Measurements from ENCODE around the gene BLACAT1. TPM values are rescaled to one million over a fixed set of nuclear protein-coding genes. Genes with fewer than 3 reads are reported as not detected.

BLACAT1 gene
- total and polyA plus RNA-seq, 9 of the 15 experiments (the other 6 are each of a cell fraction or from before 2014, with no cell fraction given): 0.10 to 5.9 (median 0.73) TPM

DNA sequence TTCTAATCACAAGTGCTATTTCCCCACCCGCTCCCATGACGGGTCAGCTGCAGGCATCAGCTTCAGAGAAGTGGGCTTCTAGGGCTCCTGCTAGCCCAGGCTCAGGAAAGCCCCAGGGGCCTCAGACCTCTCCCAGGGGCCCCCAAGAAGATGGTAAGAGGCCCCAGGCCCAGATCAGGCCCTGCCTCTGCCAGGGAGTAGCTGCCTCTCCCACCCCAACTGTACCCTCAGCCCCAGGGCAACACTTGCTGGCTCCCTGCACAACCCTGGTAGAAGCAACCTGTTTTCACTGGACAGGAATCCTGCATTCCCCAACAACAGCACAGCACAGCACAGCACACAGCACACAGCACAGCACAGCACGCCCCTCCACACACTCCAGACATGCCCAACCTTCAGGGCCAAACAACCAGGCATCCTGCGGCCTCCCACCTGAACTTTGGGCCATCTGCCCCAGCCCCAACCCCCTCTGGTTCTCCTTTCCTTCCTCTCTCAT lies 6.5 kb downstream of the BLACAT1 start (continued):
- TF ChIP-seq HDAC1 (IDR thresholded peaks at IDR 0.05) (0 out of 4 replicates have a peak, but pooled peaks of 1 of the 2 experiments have one; percentile 28), PHB (CRISPR knock-in tag; IDR thresholded peaks at IDR 0.05) (no peak), ZNF143 (CRISPR knock-in tag; IDR thresholded peaks at IDR 0.05) (peak; percentile 33; the same call in 1 of the 2 replicates)

GRCh38 chr1:205448540-205449253 lies 7.1 kb downstream of the BLACAT1 start:
- Histone ChIP-seq H3K9ac (ENCODE audit: insufficient read depth in 1 of 2, low read depth in 2 of 2, low read length in 2 of 2) (peak overlapping the region; percentile 58 to 76; a peak in 3 of 4 replicates), H3K4me1 (replicated peaks in 1 of 2; ENCODE audit: control insufficient read depth in 2 of 2, insufficient read depth in 2 of 2, low read length in 2 of 2) (peaks cover 45 to 48% of the 10 kb centered on the region in 2 experiments; a peak in 4 of 5 replicates), H3K27ac (ENCODE audit: extremely low read depth, low read depth, low read length) (peak overlapping the region; percentile 61; the same call in 2 of the 3 replicates), H4K20me1 (replicated peaks; ENCODE audit: control insufficient read depth, insufficient read depth, low read length) (no peaks in the 10 kb centered on the region), H3K79me2 (ENCODE audit: control insufficient read depth, insufficient read depth, low read length) (peaks cover 10% of the 10 kb centered on the region; the same call in 2 of the 3 replicates), H3K27me3 (ENCODE audit: control insufficient read depth in 2 of 2, insufficient read depth in 2 of 2, low read length in 2 of 2) (peaks cover 0 to 9% of the 10 kb centered on the region in 2 experiments; a peak in 2 of 5 replicates), H3K9me1 (ENCODE audit: control insufficient read depth, insufficient read depth, low read length) (no peaks in the 10 kb centered on the region), H3K4me2 (ENCODE audit: insufficient read depth, low read length) (peak overlapping the region; percentile 72), H3K36me3 (ENCODE audit: control insufficient read depth, insufficient read depth, low read length) (no peaks in the 10 kb centered on the region), H3K9me3 (replicated peaks; ENCODE audit: control insufficient read depth, insufficient read depth, low read depth, low read length) (no peaks in the 10 kb centered on the region), H2AFZ (ENCODE audit: low read depth, low read length) (no peak overlapping the region), H3K4me3 (peak overlapping the region; percentile 38)
- DNase-seq (ENCODE audit: extremely low read depth in 1 of 4, low spot score in 3 of 4) (no peak), ATAC-seq (no peak), FAIRE-seq (no peak)
- TF ChIP-seq RNF2 (IDR thresholded peaks at IDR 0.05): no peak
- TF ChIP-seq, protein P1, sequence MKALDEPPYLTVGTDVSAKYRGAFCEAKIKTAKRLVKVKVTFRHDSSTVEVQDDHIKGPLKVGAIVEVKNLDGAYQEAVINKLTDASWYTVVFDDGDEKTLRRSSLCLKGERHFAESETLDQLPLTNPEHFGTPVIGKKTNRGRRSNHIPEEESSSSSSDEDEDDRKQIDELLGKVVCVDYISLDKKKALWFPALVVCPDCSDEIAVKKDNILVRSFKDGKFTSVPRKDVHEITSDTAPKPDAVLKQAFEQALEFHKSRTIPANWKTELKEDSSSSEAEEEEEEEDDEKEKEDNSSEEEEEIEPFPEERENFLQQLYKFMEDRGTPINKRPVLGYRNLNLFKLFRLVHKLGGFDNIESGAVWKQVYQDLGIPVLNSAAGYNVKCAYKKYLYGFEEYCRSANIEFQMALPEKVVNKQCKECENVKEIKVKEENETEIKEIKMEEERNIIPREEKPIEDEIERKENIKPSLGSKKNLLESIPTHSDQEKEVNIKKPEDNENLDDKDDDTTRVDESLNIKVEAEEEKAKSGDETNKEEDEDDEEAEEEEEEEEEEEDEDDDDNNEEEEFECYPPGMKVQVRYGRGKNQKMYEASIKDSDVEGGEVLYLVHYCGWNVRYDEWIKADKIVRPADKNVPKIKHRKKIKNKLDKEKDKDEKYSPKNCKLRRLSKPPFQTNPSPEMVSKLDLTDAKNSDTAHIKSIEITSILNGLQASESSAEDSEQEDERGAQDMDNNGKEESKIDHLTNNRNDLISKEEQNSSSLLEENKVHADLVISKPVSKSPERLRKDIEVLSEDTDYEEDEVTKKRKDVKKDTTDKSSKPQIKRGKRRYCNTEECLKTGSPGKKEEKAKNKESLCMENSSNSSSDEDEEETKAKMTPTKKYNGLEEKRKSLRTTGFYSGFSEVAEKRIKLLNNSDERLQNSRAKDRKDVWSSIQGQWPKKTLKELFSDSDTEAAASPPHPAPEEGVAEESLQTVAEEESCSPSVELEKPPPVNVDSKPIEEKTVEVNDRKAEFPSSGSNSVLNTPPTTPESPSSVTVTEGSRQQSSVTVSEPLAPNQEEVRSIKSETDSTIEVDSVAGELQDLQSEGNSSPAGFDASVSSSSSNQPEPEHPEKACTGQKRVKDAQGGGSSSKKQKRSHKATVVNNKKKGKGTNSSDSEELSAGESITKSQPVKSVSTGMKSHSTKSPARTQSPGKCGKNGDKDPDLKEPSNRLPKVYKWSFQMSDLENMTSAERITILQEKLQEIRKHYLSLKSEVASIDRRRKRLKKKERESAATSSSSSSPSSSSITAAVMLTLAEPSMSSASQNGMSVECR (CRISPR knock-in tag; IDR thresholded peaks at IDR 0.05): 0 out of 2 replicates have a peak, but pooled peaks have one; percentile 14
- WGBS (ENCODE audit: insufficient coverage, low coverage, missing lambda C conversion rate): 69% methylated on average over 6 of the region's 6 CpGs
- POLR2A ChIA-PET: interaction anchor here (1.6 to 2.2 kb wide), 2 partner anchors 10 to 73 kb away, joined by 4 to 11 read pairs; no protein-coding TSS in a partner anchor
- no TSS peak for BruUV-seq (replicated peaks)
- in situ Hi-C loops (cut with MboI) (no loop called here), intact Hi-C loops (cut with micrococcal nuclease) (no loop called here)
- CTCF ChIA-PET (ENCODE audit: low intra/inter-chr PET ratio): no interaction called here
